Activated naive CD4-positive, alpha-beta T cell treated with anti-CD3 and anti-CD28 coated beads for 36 hours (primary cell): ENCODE measurements around the gene PEPD. TPM values are rescaled to one million over a fixed set of nuclear protein-coding genes. Genes with fewer than 3 reads are reported as not detected.
A peak's percentile ranks its signal among the peaks of the same experiment; 100 is the strongest.

Source experiments
- CTCF ChIA-PET: fragments of 350-600 bp; sonication (Branson Sonifier 250); formaldehyde crosslinking; loops from one replicate; lab custom pipeline; 2021; ENCODE audit warnings: antibody characterized with exemption; lab: Charles Lee
- DNase-seq: peaks from one replicate; pipeline ENCODE4 v3.0.0-alpha.2; 2020
- H3K27ac Mint-ChIP-seq: one replicate; pipeline ENCODE4 v1.8.0; 2021; ENCODE audit warnings: mild to moderate bottlenecking, mixed read lengths
- H3K27me3 Mint-ChIP-seq: one replicate; pipeline ENCODE4 v1.8.0; 2021; ENCODE audit warnings: low read depth, mixed read lengths
- H3K36me3 Mint-ChIP-seq: one replicate; pipeline ENCODE4 v1.8.0; 2021; ENCODE audit warnings: low read depth, mixed read lengths
- H3K4me1 Mint-ChIP-seq: one replicate; pipeline ENCODE4 v1.8.0; 2021; ENCODE audit warnings: low read depth, mixed read lengths
- H3K4me3 Mint-ChIP-seq: one replicate; pipeline ENCODE4 v1.8.0; 2021; ENCODE audit warnings: mild to moderate bottlenecking, moderate library complexity, mixed read lengths
- H3K9me3 Mint-ChIP-seq: one replicate; pipeline ENCODE4 v1.8.0; 2021; ENCODE audit warnings: mixed read lengths
- intact Hi-C: fragments of 100-400 bp; cut with micrococcal nuclease; formaldehyde crosslinking; loops from one replicate; pipeline ENCODE4 v1.15.1; 2023
- total RNA-seq, 2 experiments: library from RNA; stranded (reverse); gene quantifications; one replicate each; pipeline ENCODE4 v1.2.3, GENCODE V29; 2021

Gene PEPD
- total RNA-seq, 2 experiments from 2014 or later = 31.9 to 35.8 TPM

GRCh38 chr19:33420821-33421220 is 100.8 kb downstream of the PEPD start:
- Mint-ChIP-seq H3K4me3 (no peak overlapping the region), H3K27ac (no peak overlapping the region), H3K4me1 (peaks cover 6% of the 10 kb centered on the region), H3K36me3 (peaks cover 3% of the 10 kb centered on the region), H3K27me3 (no peaks in the 10 kb centered on the region), H3K9me3 (no peaks in the 10 kb centered on the region)
- intact Hi-C loops = no loop called here
- CTCF ChIA-PET = interaction anchor here (0.7 to 2.3 kb wide), 3 partner anchors 10 to 89 kb away, joined by 3 to 8 read pairs (median 6); no protein-coding TSS in a partner anchor
- DNase-seq = no peak

- Mint-ChIP-seq H3K9me3 (no peaks in the 10 kb centered on the region), H3K27me3 (no peaks in the 10 kb centered on the region), H3K36me3 (peaks cover 3% of the 10 kb centered on the region), H3K27ac (no peak overlapping the region), H3K4me3 (no peak overlapping the region), H3K4me1 (peaks cover 5% of the 10 kb centered on the region)
- DNase-seq = no peak
- CTCF ChIA-PET = interaction anchor here (0.6 to 1.6 kb wide), 2 partner anchors 11 to 14 kb away, joined by 3 to 6 read pairs; no protein-coding TSS in a partner anchor
- intact Hi-C loops = no loop called here
Observed at GRCh38 chr19:33419788-33420130, 101.8 kb downstream of the PEPD start.

- H3K4me1 Mint-ChIP-seq = peaks cover 4% of the 10 kb centered on the region
- H3K27me3 Mint-ChIP-seq = no peaks in the 10 kb centered on the region
- H3K27ac Mint-ChIP-seq = no peak overlapping the region
- DNase-seq = no peak
- H3K9me3 Mint-ChIP-seq = no peaks in the 10 kb centered on the region
- intact Hi-C loops = no loop called here
- no peaks in the 10 kb centered on the region for H3K36me3 Mint-ChIP-seq
- CTCF ChIA-PET = interaction anchor here (0.6 to 1.6 kb wide), 4 partner anchors 12 to 463 kb away, joined by 3 to 6 read pairs (median 4); no protein-coding TSS in a partner anchor
- H3K4me3 Mint-ChIP-seq = no peak overlapping the region
Observed at GRCh38 chr19:33418871-33419787, 102.5 kb downstream of the PEPD start.

DNA sequence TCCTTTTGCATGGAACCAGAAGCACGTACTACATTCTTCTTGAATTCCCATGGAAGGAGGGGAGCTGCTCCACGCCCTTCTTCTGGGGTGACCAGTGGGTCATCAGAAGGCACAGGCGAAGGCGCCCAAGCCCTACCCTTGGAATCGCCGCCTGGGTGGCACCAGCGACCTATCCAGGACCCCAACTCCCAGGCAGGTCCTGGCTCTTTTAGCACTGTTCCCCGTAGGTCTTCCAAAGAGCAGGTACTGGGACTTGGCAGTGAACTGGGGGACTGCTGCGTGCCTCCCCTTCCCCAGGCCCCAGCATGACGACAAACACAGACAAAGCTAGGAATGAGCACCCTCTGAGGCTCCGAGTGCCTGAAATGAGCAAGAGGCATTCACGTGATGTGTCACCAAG is 103.1 kb downstream of the PEPD start:
- Mint-ChIP-seq H3K27ac (no peak overlapping the region), H3K4me3 (no peak overlapping the region), H3K9me3 (no peaks in the 10 kb centered on the region), H3K36me3 (no peaks in the 10 kb centered on the region), H3K4me1 (peaks cover 4% of the 10 kb centered on the region), H3K27me3 (no peaks in the 10 kb centered on the region)
- no peak for DNase-seq
- intact Hi-C loops = no loop called here
- CTCF ChIA-PET = interaction anchor here (1.0 kb wide), 3 partner anchors 14 to 464 kb away, joined by 3 to 4 read pairs (median 4); no protein-coding TSS in a partner anchor

DNA sequence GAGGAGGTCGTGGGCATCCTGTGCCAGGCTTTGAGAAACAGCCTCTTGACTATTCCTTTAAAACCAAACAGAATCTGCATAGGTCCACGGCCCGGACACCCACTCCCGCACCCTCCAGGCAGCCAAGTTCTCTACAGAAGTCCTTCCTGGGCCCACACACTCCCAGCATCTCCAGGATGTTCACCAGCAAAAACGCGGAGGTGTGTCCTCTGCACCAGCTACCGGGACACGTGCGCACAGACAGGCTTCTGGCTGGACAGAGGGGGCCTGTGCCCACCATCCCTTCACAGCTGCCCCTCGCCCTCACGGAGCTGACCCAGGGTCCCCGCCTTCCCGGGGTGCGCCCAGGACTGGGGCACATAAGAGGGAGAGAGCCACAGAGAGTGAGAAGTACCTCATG is 103.8 kb downstream of the PEPD start:
- H3K4me1 Mint-ChIP-seq = peaks cover 4% of the 10 kb centered on the region
- DNase-seq = no peak
- no peaks in the 10 kb centered on the region for H3K9me3 Mint-ChIP-seq
- no peak overlapping the region for H3K4me3 Mint-ChIP-seq
- CTCF ChIA-PET = interaction anchor here (1.0 kb wide), 1 partner anchor 14 kb away, joined by 4 read pairs; no protein-coding TSS in a partner anchor
- no peaks in the 10 kb centered on the region for H3K27me3 Mint-ChIP-seq
- intact Hi-C loops = no loop called here
- no peaks in the 10 kb centered on the region for H3K36me3 Mint-ChIP-seq
- no peak overlapping the region for H3K27ac Mint-ChIP-seq

DNA sequence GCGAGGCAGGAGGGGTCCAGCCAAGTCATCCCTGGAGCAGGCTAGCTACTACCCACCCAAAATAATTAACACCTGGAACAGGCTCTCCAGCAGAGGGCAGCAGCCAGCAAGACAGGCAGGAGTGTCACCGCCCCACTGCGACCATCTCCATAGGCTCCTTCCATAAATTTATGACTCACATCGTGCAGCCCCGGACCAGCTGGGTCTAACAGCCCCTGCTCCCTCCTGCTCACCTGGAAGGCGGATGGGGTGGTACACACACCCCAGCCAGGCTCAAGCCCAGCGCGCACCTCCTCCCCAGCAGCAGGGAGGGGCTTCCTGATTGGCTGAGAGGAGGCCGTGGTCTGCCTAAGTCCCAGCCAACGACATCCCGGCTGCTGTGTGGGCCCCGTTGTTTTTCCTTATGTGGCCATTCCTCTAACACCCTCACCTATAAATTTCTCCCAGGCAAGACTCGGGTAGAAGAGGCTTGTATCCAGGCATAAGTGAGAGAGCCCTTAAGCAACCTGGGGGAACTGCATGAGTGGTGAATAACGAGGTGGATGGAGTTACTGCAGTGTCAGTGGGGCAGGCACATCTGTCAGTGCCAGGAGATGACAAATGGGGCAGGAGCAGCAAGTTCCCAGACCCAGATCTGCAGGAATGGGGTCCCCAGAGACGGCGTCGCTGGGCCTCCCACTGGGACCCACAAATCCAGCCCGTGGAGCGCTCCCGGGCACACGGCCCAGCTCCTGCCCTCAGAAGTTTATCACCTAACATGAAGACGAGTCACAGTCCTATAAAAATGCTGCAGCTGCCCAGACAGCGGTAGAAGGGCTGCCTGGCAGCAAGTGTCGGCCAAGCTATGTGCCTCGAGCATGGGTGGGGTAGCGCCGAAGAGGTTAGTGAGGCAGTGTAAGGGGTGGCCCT is 105.0 kb downstream of the PEPD start:
- Mint-ChIP-seq H3K4me3 (peak overlapping the region; percentile 27), H3K27me3 (no peaks in the 10 kb centered on the region), H3K9me3 (no peaks in the 10 kb centered on the region), H3K27ac (no peak overlapping the region), H3K4me1 (peaks cover 4% of the 10 kb centered on the region), H3K36me3 (no peaks in the 10 kb centered on the region)
- DNase-seq = peak; percentile 83
- intact Hi-C loops = loop anchor here (1.0 kb wide), 1 partner anchor 355 kb away; no protein-coding TSS in a partner anchor
- CTCF ChIA-PET = interaction anchor here (0.6 to 1.9 kb wide), 11 partner anchors 11 to 544 kb away, joined by 3 to 18 read pairs (median 3); no protein-coding TSS in a partner anchor

- no peak overlapping the region for H3K27ac Mint-ChIP-seq
- no peaks in the 10 kb centered on the region for H3K36me3 Mint-ChIP-seq
- intact Hi-C loops = no loop called here
- no peaks in the 10 kb centered on the region for H3K9me3 Mint-ChIP-seq
- peaks cover 4% of the 10 kb centered on the region for H3K4me1 Mint-ChIP-seq
- no peaks in the 10 kb centered on the region for H3K27me3 Mint-ChIP-seq
- no peak overlapping the region for H3K4me3 Mint-ChIP-seq
- CTCF ChIA-PET = interaction anchor here (0.6 to 1.9 kb wide), 7 partner anchors 9 to 389 kb away, joined by 3 to 18 read pairs (median 4); no protein-coding TSS in a partner anchor
- no peak for DNase-seq
Observed at GRCh38 chr19:33414667-33415605, 106.7 kb downstream of the PEPD start.

GRCh38 chr19:33413868-33414666 is 107.5 kb downstream of the PEPD start:
- no peak overlapping the region for H3K4me3 Mint-ChIP-seq
- intact Hi-C loops = no loop called here
- CTCF ChIA-PET = interaction anchor here (0.6 to 1.3 kb wide), 4 partner anchors 10 to 390 kb away, joined by 3 to 5 read pairs (median 4); no protein-coding TSS in a partner anchor
- H3K4me1 Mint-ChIP-seq = peaks cover 4% of the 10 kb centered on the region
- H3K36me3 Mint-ChIP-seq = no peaks in the 10 kb centered on the region
- H3K9me3 Mint-ChIP-seq = no peaks in the 10 kb centered on the region
- DNase-seq = no peak
- no peaks in the 10 kb centered on the region for H3K27me3 Mint-ChIP-seq
- H3K27ac Mint-ChIP-seq = no peak overlapping the region

DNA sequence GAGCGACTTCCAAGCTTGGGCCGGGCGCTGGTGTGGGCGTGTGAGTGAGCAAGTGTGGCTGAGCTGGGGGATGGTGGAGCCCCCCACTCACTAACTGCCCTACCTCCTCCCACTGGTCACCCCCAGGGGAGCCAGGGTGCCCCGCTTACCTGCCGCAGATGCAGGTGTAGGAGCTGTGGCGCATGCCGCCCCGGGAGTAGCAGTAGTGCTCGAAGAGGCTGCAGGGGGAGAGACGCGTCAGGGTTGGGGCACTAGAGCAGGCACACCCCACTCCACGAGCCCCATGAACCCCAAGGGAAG is 108.2 kb downstream of the PEPD start:
- Mint-ChIP-seq H3K27me3 (no peaks in the 10 kb centered on the region), H3K4me3 (no peak overlapping the region), H3K36me3 (no peaks in the 10 kb centered on the region), H3K27ac (no peak overlapping the region), H3K4me1 (peaks cover 4% of the 10 kb centered on the region), H3K9me3 (no peaks in the 10 kb centered on the region)
- CTCF ChIA-PET = interaction anchor here (1.0 to 1.3 kb wide), 3 partner anchors 11 to 358 kb away, joined by 3 to 5 read pairs (median 4); no protein-coding TSS in a partner anchor
- DNase-seq = no peak
- intact Hi-C loops = no loop called here

GRCh38 chr19:33412601-33413425 is 108.8 kb downstream of the PEPD start:
- H3K36me3 Mint-ChIP-seq = no peaks in the 10 kb centered on the region
- intact Hi-C loops = no loop called here
- H3K27ac Mint-ChIP-seq = no peak overlapping the region
- H3K27me3 Mint-ChIP-seq = no peaks in the 10 kb centered on the region
- H3K4me3 Mint-ChIP-seq = no peak overlapping the region
- CTCF ChIA-PET = interaction anchor here (1.0 kb wide), 1 partner anchor 358 kb away, joined by 3 read pairs; no protein-coding TSS in a partner anchor
- H3K9me3 Mint-ChIP-seq = no peaks in the 10 kb centered on the region
- H3K4me1 Mint-ChIP-seq = peaks cover 4% of the 10 kb centered on the region
- no peak for DNase-seq
